Measurements from ENCODE around the gene GIN1. TPM values are rescaled to one million over a fixed set of nuclear protein-coding genes. Genes with fewer than 3 reads are reported as not detected.

Gene GIN1
- total and polyA plus RNA-seq, 2 donors (not counting 1 experiment from before 2014, with no cell fraction given) = 2.2 to 16.9 TPM

DNA sequence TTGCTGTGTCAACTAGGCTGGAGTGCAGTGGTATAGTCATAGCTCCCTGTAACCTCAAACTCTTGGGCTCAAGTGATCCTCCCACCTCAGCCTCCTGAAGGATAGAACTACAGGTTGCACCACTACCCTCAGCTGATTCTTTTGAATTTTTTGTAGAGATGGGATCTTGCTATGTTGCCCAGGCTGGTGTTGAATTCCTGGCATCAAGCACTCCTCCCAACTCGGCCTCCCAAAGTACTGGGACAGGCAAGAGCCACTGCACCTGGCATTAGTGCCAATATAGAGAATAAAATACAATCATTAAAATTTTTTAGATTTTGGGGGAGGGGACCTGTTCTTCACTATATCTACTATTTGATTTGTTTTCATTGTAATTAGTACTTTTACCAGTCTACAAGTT is 15.5 kb upstream of the GIN1 start:
- Histone ChIP-seq H3K36me3 (replicated peaks in 1 of 2; ENCODE audit: control extremely low read depth in 1 of 2, control insufficient read depth in 1 of 2, extremely low read depth in 1 of 2, insufficient read depth in 2 of 2, low read length in 1 of 2) (peaks cover 7 to 13% of the 10 kb centered on the region in 2 experiments), H4K20me1 (ENCODE audit: control insufficient read depth, insufficient read depth, low read length, poor library complexity, severe bottlenecking) (no peaks in the 10 kb centered on the region), H3K27ac (ENCODE audit: low read length in 2 of 2) (no peak overlapping the region), H3K79me2 (ENCODE audit: control insufficient read depth, insufficient read depth, low read length) (no peaks in the 10 kb centered on the region), H3K9me3 (ENCODE audit: control extremely low read depth in 1 of 3, control insufficient read depth in 2 of 3, insufficient read depth in 1 of 3, low read length in 2 of 3) (no peaks in the 10 kb centered on the region), H3K4me3 (ENCODE audit: control extremely low read depth in 1 of 5, extremely low read depth in 1 of 5, insufficient read depth in 1 of 5, low read depth in 2 of 5, low read length in 4 of 5) (no peak overlapping the region), H3K4me2 (replicated peaks; ENCODE audit: low read depth, low read length, poor library complexity, severe bottlenecking) (no peak overlapping the region), H3K4me1 (ENCODE audit: control insufficient read depth in 2 of 2, insufficient read depth in 2 of 2, low read length in 2 of 2) (no peaks in the 10 kb centered on the region), H3K27me3 (replicated peaks in 1 of 4; ENCODE audit: control extremely low read depth in 1 of 4, control insufficient read depth in 3 of 4, insufficient read depth in 4 of 4, low read length in 3 of 4) (no peaks in the 10 kb centered on the region), H2AFZ (ENCODE audit: insufficient read depth, low read depth, low read length, poor library complexity, severe bottlenecking) (no peak overlapping the region), H3K9ac (ENCODE audit: low read length) (no peak overlapping the region)
- no peak overlapping the region for H3K27ac Mint-ChIP-seq
- DNase-seq = no peak
- no CpG with 5 or more reads among the region's 1 CpG for WGBS (ENCODE audit: insufficient coverage)
- H3K27me3 Mint-ChIP-seq = no peaks in the 10 kb centered on the region
- H3K9me3 Mint-ChIP-seq (ENCODE audit: insufficient read depth) = no peaks in the 10 kb centered on the region
- TF ChIP-seq EZH2 (IDR thresholded peaks at IDR 0.05; ENCODE audit: borderline replicate concordance, insufficient read depth, low read depth, low read length, poor library complexity, severe bottlenecking) = no peak
- TF ChIP-seq, protein P1, sequence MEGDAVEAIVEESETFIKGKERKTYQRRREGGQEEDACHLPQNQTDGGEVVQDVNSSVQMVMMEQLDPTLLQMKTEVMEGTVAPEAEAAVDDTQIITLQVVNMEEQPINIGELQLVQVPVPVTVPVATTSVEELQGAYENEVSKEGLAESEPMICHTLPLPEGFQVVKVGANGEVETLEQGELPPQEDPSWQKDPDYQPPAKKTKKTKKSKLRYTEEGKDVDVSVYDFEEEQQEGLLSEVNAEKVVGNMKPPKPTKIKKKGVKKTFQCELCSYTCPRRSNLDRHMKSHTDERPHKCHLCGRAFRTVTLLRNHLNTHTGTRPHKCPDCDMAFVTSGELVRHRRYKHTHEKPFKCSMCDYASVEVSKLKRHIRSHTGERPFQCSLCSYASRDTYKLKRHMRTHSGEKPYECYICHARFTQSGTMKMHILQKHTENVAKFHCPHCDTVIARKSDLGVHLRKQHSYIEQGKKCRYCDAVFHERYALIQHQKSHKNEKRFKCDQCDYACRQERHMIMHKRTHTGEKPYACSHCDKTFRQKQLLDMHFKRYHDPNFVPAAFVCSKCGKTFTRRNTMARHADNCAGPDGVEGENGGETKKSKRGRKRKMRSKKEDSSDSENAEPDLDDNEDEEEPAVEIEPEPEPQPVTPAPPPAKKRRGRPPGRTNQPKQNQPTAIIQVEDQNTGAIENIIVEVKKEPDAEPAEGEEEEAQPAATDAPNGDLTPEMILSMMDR (IDR thresholded peaks at IDR 0.05) = no peak
- ATAC-seq (ENCODE audit: low read depth) = no peak
- ChIA-PET CTCF (interaction anchor here (0.7 kb wide), 1 partner anchor 56 kb away, joined by 4 read pairs; no protein-coding TSS in a partner anchor), POLR2A (no interaction called here)
- no peak overlapping the region for H3K4me3 Mint-ChIP-seq
- intact Hi-C loops (cut with micrococcal nuclease) = no loop called here
- H3K4me1 Mint-ChIP-seq = peaks cover 4% of the 10 kb centered on the region

- ATAC-seq (ENCODE audit: low read depth) = no peak
- Histone ChIP-seq H4K20me1 (ENCODE audit: control insufficient read depth, insufficient read depth, low read length, poor library complexity, severe bottlenecking) (no peaks in the 10 kb centered on the region), H3K4me3 (ENCODE audit: control extremely low read depth in 1 of 5, extremely low read depth in 1 of 5, insufficient read depth in 1 of 5, low read depth in 2 of 5, low read length in 4 of 5) (no peak overlapping the region), H3K4me2 (replicated peaks; ENCODE audit: low read depth, low read length, poor library complexity, severe bottlenecking) (no peak overlapping the region), H3K9ac (ENCODE audit: low read length) (no peak overlapping the region), H2AFZ (ENCODE audit: insufficient read depth, low read depth, low read length, poor library complexity, severe bottlenecking) (no peak overlapping the region), H3K27ac (ENCODE audit: low read length in 2 of 2) (no peak overlapping the region), H3K27me3 (replicated peaks in 1 of 4; ENCODE audit: control extremely low read depth in 1 of 4, control insufficient read depth in 3 of 4, insufficient read depth in 4 of 4, low read length in 3 of 4) (no peaks in the 10 kb centered on the region), H3K36me3 (replicated peaks in 1 of 2; ENCODE audit: control extremely low read depth in 1 of 2, control insufficient read depth in 1 of 2, extremely low read depth in 1 of 2, insufficient read depth in 2 of 2, low read length in 1 of 2) (peaks cover 4 to 14% of the 10 kb centered on the region in 2 experiments), H3K79me2 (ENCODE audit: control insufficient read depth, insufficient read depth, low read length) (peaks cover 5% of the 10 kb centered on the region), H3K4me1 (ENCODE audit: control insufficient read depth in 2 of 2, insufficient read depth in 2 of 2, low read length in 2 of 2) (no peaks in the 10 kb centered on the region), H3K9me3 (ENCODE audit: control extremely low read depth in 1 of 3, control insufficient read depth in 2 of 3, insufficient read depth in 1 of 3, low read length in 2 of 3) (no peaks in the 10 kb centered on the region)
- TF ChIP-seq EZH2 (IDR thresholded peaks at IDR 0.05; ENCODE audit: borderline replicate concordance, insufficient read depth, low read depth, low read length, poor library complexity, severe bottlenecking) = no peak
- TF ChIP-seq, protein P1 (IDR thresholded peaks at IDR 0.05) = no peak
- WGBS (ENCODE audit: insufficient coverage) = no CpG with 5 or more reads among the region's 2 CpGs
- Mint-ChIP-seq H3K9me3 (ENCODE audit: insufficient read depth) (no peaks in the 10 kb centered on the region), H3K4me3 (no peak overlapping the region), H3K27me3 (no peaks in the 10 kb centered on the region), H3K27ac (no peak overlapping the region), H3K4me1 (peaks cover 8% of the 10 kb centered on the region)
- intact Hi-C loops (cut with micrococcal nuclease) = no loop called here
- POLR2A ChIA-PET = no interaction called here
- CTCF ChIA-PET = interaction anchor here (1.2 to 1.3 kb wide), 2 partner anchors 12 to 549 kb away, joined by 3 read pairs; no protein-coding TSS in a partner anchor
- no peak for DNase-seq
These were observed 13.3 kb upstream of the GIN1 start for GRCh38 chr5:103133231-103133630.
